ENCODE measurements around the gene RBMX2. TPM values are rescaled to one million over a fixed set of nuclear protein-coding genes. Genes with fewer than 3 reads are reported as not detected.
"Not testable (repeated sequence)": the region's sequence is repeated elsewhere in the genome, so short reads cannot be mapped to it uniquely, and the experiment has no call there.

Gene RBMX2
- total and polyA plus RNA-seq, 9 donors: 19.0 to 28.1 (median 22.3) TPM

- Histone ChIP-seq H3K36me3 (ENCODE audit: control insufficient read depth, insufficient read depth, low read length) (peaks cover 12% of the 10 kb centered on the region), H3K4me3 (ENCODE audit: low read length) (peak overlapping the region; percentile 73), H3K27ac (ENCODE audit: low read length) (no peak overlapping the region), H3K4me1 (ENCODE audit: control insufficient read depth, insufficient read depth, low read length) (peaks cover 2% of the 10 kb centered on the region), H3K27me3 (ENCODE audit: control insufficient read depth, insufficient read depth, low read length) (peaks cover 12% of the 10 kb centered on the region), H3K9me3 (replicated peaks; ENCODE audit: control insufficient read depth, low read depth, low read length) (no peaks in the 10 kb centered on the region)
- DNase-seq: no peak
- WGBS (ENCODE audit: insufficient coverage): 20% methylated on average over 13 of the region's 13 CpGs
Observed at GRCh38 chrX:130402208-130402684, 459 bp downstream of the RBMX2 start.

GRCh38 chrX:130413415-130413814, 11.6 kb downstream of the RBMX2 start:
- peak; percentile 3 for DNase-seq
- Histone ChIP-seq H3K27me3 (ENCODE audit: control insufficient read depth, insufficient read depth, low read length) (peaks cover 7% of the 10 kb centered on the region), H3K4me3 (ENCODE audit: low read length) (no peak overlapping the region), H3K36me3 (ENCODE audit: control insufficient read depth, insufficient read depth, low read length) (peaks cover 26% of the 10 kb centered on the region), H3K9me3 (replicated peaks; ENCODE audit: control insufficient read depth, low read depth, low read length) (no peaks in the 10 kb centered on the region), H3K4me1 (ENCODE audit: control insufficient read depth, insufficient read depth, low read length) (no peaks in the 10 kb centered on the region), H3K27ac (ENCODE audit: low read length) (no peak overlapping the region)
- no CpG with 5 or more reads among the region's 2 CpGs for WGBS (ENCODE audit: insufficient coverage)

GRCh38 chrX:130414800-130415199, 13.0 kb downstream of the RBMX2 start:
- Histone ChIP-seq H3K4me1 (ENCODE audit: control insufficient read depth, insufficient read depth, low read length) (no peaks in the 10 kb centered on the region), H3K36me3 (ENCODE audit: control insufficient read depth, insufficient read depth, low read length) (peaks cover 19% of the 10 kb centered on the region), H3K27me3 (ENCODE audit: control insufficient read depth, insufficient read depth, low read length) (peaks cover 8% of the 10 kb centered on the region), H3K4me3 (ENCODE audit: low read length) (no peak overlapping the region), H3K27ac (ENCODE audit: low read length) (no peak overlapping the region), H3K9me3 (replicated peaks; ENCODE audit: control insufficient read depth, low read depth, low read length) (no peaks in the 10 kb centered on the region)
- no peak for DNase-seq
- 93% methylated on average over 2 of the region's 5 CpGs for WGBS (ENCODE audit: insufficient coverage)

- H3K27ac ChIP-seq (ENCODE audit: low read length): no peak overlapping the region
- H3K27me3 ChIP-seq (ENCODE audit: control insufficient read depth, insufficient read depth, low read length): peaks cover 8% of the 10 kb centered on the region
- H3K36me3 ChIP-seq (ENCODE audit: control insufficient read depth, insufficient read depth, low read length): peaks cover 17% of the 10 kb centered on the region
- no peak for DNase-seq
- H3K4me1 ChIP-seq (ENCODE audit: control insufficient read depth, insufficient read depth, low read length): no peaks in the 10 kb centered on the region
- no peak overlapping the region for H3K4me3 ChIP-seq (ENCODE audit: low read length)
- 86% methylated on average over 1 of the region's 7 CpGs for WGBS (ENCODE audit: insufficient coverage)
- H3K9me3 ChIP-seq (replicated peaks; ENCODE audit: control insufficient read depth, low read depth, low read length): no peaks in the 10 kb centered on the region
Observed at GRCh38 chrX:130415201-130415600, 13.4 kb downstream of the RBMX2 start.

GRCh38 chrX:130416785-130417184, 15.0 kb downstream of the RBMX2 start:
- no peak overlapping the region for H3K27ac ChIP-seq (ENCODE audit: low read length)
- no peaks in the 10 kb centered on the region for H3K9me3 ChIP-seq (replicated peaks; ENCODE audit: control insufficient read depth, low read depth, low read length)
- peaks cover 10% of the 10 kb centered on the region for H3K36me3 ChIP-seq (ENCODE audit: control insufficient read depth, insufficient read depth, low read length)
- H3K4me1 ChIP-seq (ENCODE audit: control insufficient read depth, insufficient read depth, low read length): no peaks in the 10 kb centered on the region
- no peak for DNase-seq
- H3K4me3 ChIP-seq (ENCODE audit: low read length): no peak overlapping the region
- H3K27me3 ChIP-seq (ENCODE audit: control insufficient read depth, insufficient read depth, low read length): peaks cover 8% of the 10 kb centered on the region
- WGBS (ENCODE audit: insufficient coverage): 72% methylated on average over 3 of the region's 4 CpGs

- WGBS (ENCODE audit: insufficient coverage): no CpG with 5 or more reads among the region's 2 CpGs
- no peaks in the 10 kb centered on the region for H3K9me3 ChIP-seq (replicated peaks; ENCODE audit: control insufficient read depth, low read depth, low read length)
- H3K27ac ChIP-seq (ENCODE audit: low read length): no peak overlapping the region
Observed at GRCh38 chrX:130418066-130418465, 16.3 kb downstream of the RBMX2 start.

GRCh38 chrX:130418740-130419139, 17.0 kb downstream of the RBMX2 start:
- Histone ChIP-seq H3K27me3 (ENCODE audit: control insufficient read depth, insufficient read depth, low read length) (peaks cover 10% of the 10 kb centered on the region), H3K36me3 (ENCODE audit: control insufficient read depth, insufficient read depth, low read length) (peaks cover 4% of the 10 kb centered on the region), H3K27ac (ENCODE audit: low read length) (no peak overlapping the region), H3K9me3 (replicated peaks; ENCODE audit: control insufficient read depth, low read depth, low read length) (no peaks in the 10 kb centered on the region), H3K4me1 (ENCODE audit: control insufficient read depth, insufficient read depth, low read length) (no peaks in the 10 kb centered on the region), H3K4me3 (ENCODE audit: low read length) (no peak overlapping the region)
- no peak for DNase-seq
- no CpG with 5 or more reads among the region's 4 CpGs for WGBS (ENCODE audit: insufficient coverage)

More at GRCh38 chrX:130418066-130418465, 16.3 kb downstream of the RBMX2 start:
- H3K36me3 ChIP-seq (ENCODE audit: control insufficient read depth, insufficient read depth, low read length): peaks cover 4% of the 10 kb centered on the region
- no peak overlapping the region for H3K4me3 ChIP-seq (ENCODE audit: low read length)
- DNase-seq: no peak
- H3K27me3 ChIP-seq (ENCODE audit: control insufficient read depth, insufficient read depth, low read length): peaks cover 10% of the 10 kb centered on the region
- no peaks in the 10 kb centered on the region for H3K4me1 ChIP-seq (ENCODE audit: control insufficient read depth, insufficient read depth, low read length)

- H3K27ac ChIP-seq (ENCODE audit: low read length): no peak overlapping the region
- no peaks in the 10 kb centered on the region for H3K9me3 ChIP-seq (replicated peaks; ENCODE audit: control insufficient read depth, low read depth, low read length)
- no peaks in the 10 kb centered on the region for H3K4me1 ChIP-seq (ENCODE audit: control insufficient read depth, insufficient read depth, low read length)
- no peak overlapping the region for H3K4me3 ChIP-seq (ENCODE audit: low read length)
- DNase-seq: no peak
- WGBS (ENCODE audit: insufficient coverage): 71% methylated on average over 1 of the region's 2 CpGs
- H3K36me3 ChIP-seq (ENCODE audit: control insufficient read depth, insufficient read depth, low read length): peaks cover 4% of the 10 kb centered on the region
- H3K27me3 ChIP-seq (ENCODE audit: control insufficient read depth, insufficient read depth, low read length): peaks cover 10% of the 10 kb centered on the region
Observed at GRCh38 chrX:130419263-130419662, 17.5 kb downstream of the RBMX2 start.

- Histone ChIP-seq H3K27me3 (ENCODE audit: control insufficient read depth, insufficient read depth, low read length) (peaks cover 15% of the 10 kb centered on the region), H3K27ac (ENCODE audit: low read length) (no peak overlapping the region), H3K4me1 (ENCODE audit: control insufficient read depth, insufficient read depth, low read length) (no peaks in the 10 kb centered on the region), H3K4me3 (ENCODE audit: low read length) (no peak overlapping the region), H3K9me3 (replicated peaks; ENCODE audit: control insufficient read depth, low read depth, low read length) (no peaks in the 10 kb centered on the region), H3K36me3 (ENCODE audit: control insufficient read depth, insufficient read depth, low read length) (no peaks in the 10 kb centered on the region)
- DNase-seq: no peak
- 71% methylated on average over 2 of the region's 6 CpGs for WGBS (ENCODE audit: insufficient coverage)
Observed at GRCh38 chrX:130426531-130426930, 24.7 kb downstream of the RBMX2 start.

- not testable (repeated sequence) for H3K9me3 ChIP-seq (replicated peaks; ENCODE audit: control insufficient read depth, low read depth, low read length); H3K4me1 ChIP-seq (ENCODE audit: control insufficient read depth, insufficient read depth, low read length); DNase-seq; H3K4me3 ChIP-seq (ENCODE audit: low read length); H3K27ac ChIP-seq (ENCODE audit: low read length); H3K36me3 ChIP-seq (ENCODE audit: control insufficient read depth, insufficient read depth, low read length)
- WGBS (ENCODE audit: insufficient coverage): 75% methylated on average over 2 of the region's 5 CpGs
- H3K27me3 ChIP-seq (ENCODE audit: control insufficient read depth, insufficient read depth, low read length): peaks cover 16% of the 10 kb centered on the region
Observed at GRCh38 chrX:130429236-130429635, 27.4 kb downstream of the RBMX2 start.

- H3K27ac ChIP-seq (ENCODE audit: low read length): no peak overlapping the region
- DNase-seq: no peak
- H3K36me3 ChIP-seq (ENCODE audit: control insufficient read depth, insufficient read depth, low read length): no peaks in the 10 kb centered on the region
- peaks cover 5% of the 10 kb centered on the region for H3K9me3 ChIP-seq (replicated peaks; ENCODE audit: control insufficient read depth, low read depth, low read length)
- no peak overlapping the region for H3K4me3 ChIP-seq (ENCODE audit: low read length)
- H3K27me3 ChIP-seq (ENCODE audit: control insufficient read depth, insufficient read depth, low read length): peaks cover 4% of the 10 kb centered on the region
- no peaks in the 10 kb centered on the region for H3K4me1 ChIP-seq (ENCODE audit: control insufficient read depth, insufficient read depth, low read length)
Observed at GRCh38 chrX:130435937-130436336, 34.1 kb downstream of the RBMX2 start.
